Neural crest cell (in vitro differentiated cells): ENCODE data around the gene UGT1A5. TPM values are rescaled to one million over a fixed set of nuclear protein-coding genes. Genes with fewer than 3 reads are reported as not detected.

Source experiments
- DNase-seq: peaks from one replicate; pipeline ENCODE4 v3.0.0; 2021; ENCODE audit warnings: low read depth, mixed read lengths, low spot score
- H3K27ac Mint-ChIP-seq: one replicate; pipeline ENCODE4 v1.8.0; 2021; ENCODE audit warnings: mild to moderate bottlenecking, mixed read lengths; ENCODE audit not compliant: unreplicated experiment
- H3K27me3 Mint-ChIP-seq: 2 replicates; pipeline ENCODE4 v1.8.0; 2021; ENCODE audit warnings: low read depth, mild to moderate bottlenecking, mixed read lengths
- H3K36me3 Mint-ChIP-seq: 2 replicates; pipeline ENCODE4 v1.8.0; 2021; ENCODE audit warnings: low read depth, mild to moderate bottlenecking, mixed read lengths
- H3K4me1 Mint-ChIP-seq: 2 replicates; pipeline ENCODE4 v1.8.0; 2021; ENCODE audit warnings: mixed read lengths
- H3K4me3 Mint-ChIP-seq: one replicate; pipeline ENCODE4 v1.8.0; 2021; ENCODE audit warnings: mild to moderate bottlenecking, mixed read lengths
- H3K9me3 Mint-ChIP-seq: 2 replicates; pipeline ENCODE4 v1.8.0; 2021; ENCODE audit warnings: mixed read lengths
- total RNA-seq: library from RNA; stranded (reverse); gene quantifications from 2 replicates; pipeline ENCODE4 v1.2.1, GENCODE V29; 2021
- TF ChIP-seq, protein P1 (sequence below): fragments of 200-600 bp; sonication (generic); conservative IDR thresholded peaks from 2 replicates; pipeline ENCODE4 v1.5.0; 2021; ENCODE audit warnings: antibody characterized with exemption, mild to moderate bottlenecking

The UGT1A5 gene
- total RNA-seq, 1 donor from 2014 or later: not detected

DNA sequence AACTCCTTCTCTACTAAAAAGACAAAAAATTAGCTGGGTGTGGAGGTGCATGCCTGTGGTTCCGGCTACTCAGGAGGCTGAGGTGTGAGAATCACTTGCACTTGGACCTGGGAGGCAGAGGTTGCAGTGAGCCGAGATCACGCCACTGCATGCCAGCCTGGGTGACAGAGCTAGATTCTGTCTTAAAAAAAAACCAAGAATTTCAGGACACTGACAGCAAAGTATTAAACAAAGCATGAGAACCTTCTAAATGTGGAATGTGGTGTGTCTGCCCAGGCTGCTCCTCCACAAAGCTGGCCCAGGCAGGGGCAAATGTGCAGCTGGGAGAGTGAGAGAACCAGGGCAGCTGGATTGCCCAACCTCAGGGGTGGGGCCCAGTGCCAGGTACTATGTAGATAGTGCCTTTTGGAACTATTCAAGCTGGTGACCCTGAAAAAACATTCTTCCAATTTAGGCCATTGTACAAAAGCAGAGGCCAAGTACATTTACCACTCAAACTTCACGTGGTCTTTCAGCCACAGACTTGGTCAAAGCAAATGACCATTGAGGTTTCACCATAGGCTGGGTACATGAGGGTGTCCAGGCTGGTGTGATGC is 6.7 kb upstream of the UGT1A5 start:
- peaks cover 3% of the 10 kb centered on the region for H3K36me3 Mint-ChIP-seq
- DNase-seq: no peak
- TF ChIP-seq, protein P1, sequence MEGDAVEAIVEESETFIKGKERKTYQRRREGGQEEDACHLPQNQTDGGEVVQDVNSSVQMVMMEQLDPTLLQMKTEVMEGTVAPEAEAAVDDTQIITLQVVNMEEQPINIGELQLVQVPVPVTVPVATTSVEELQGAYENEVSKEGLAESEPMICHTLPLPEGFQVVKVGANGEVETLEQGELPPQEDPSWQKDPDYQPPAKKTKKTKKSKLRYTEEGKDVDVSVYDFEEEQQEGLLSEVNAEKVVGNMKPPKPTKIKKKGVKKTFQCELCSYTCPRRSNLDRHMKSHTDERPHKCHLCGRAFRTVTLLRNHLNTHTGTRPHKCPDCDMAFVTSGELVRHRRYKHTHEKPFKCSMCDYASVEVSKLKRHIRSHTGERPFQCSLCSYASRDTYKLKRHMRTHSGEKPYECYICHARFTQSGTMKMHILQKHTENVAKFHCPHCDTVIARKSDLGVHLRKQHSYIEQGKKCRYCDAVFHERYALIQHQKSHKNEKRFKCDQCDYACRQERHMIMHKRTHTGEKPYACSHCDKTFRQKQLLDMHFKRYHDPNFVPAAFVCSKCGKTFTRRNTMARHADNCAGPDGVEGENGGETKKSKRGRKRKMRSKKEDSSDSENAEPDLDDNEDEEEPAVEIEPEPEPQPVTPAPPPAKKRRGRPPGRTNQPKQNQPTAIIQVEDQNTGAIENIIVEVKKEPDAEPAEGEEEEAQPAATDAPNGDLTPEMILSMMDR: no peak
- no peak overlapping the region for H3K4me3 Mint-ChIP-seq
- no peaks in the 10 kb centered on the region for H3K4me1 Mint-ChIP-seq
- H3K27me3 Mint-ChIP-seq: no peaks in the 10 kb centered on the region
- H3K9me3 Mint-ChIP-seq: peaks cover 8% of the 10 kb centered on the region
- no peak overlapping the region for H3K27ac Mint-ChIP-seq

DNA sequence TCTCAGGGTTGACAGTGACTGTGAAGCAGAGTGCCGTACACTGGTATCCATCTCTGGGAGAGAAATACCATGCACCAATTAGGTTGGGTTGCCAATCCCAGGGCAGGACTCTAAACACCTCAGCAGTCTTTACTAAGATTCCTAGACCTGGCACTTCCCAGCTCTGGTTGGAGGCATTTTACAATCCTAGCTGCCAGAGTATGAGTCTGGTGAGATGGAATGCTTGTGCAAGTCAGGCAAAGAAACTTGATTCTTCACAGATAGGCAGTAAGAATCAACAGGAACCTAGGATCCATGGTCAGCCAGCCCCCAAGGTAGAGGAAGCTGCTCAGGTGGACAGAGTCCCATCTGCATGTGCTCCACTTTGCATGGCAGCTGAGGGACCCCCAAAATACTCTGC is 6.0 kb upstream of the UGT1A5 start:
- TF ChIP-seq, protein P1: no peak
- Mint-ChIP-seq H3K27me3 (no peaks in the 10 kb centered on the region), H3K9me3 (peaks cover 8% of the 10 kb centered on the region), H3K36me3 (peaks cover 3% of the 10 kb centered on the region), H3K4me3 (no peak overlapping the region), H3K27ac (no peak overlapping the region), H3K4me1 (no peaks in the 10 kb centered on the region)
- DNase-seq: no peak

DNA sequence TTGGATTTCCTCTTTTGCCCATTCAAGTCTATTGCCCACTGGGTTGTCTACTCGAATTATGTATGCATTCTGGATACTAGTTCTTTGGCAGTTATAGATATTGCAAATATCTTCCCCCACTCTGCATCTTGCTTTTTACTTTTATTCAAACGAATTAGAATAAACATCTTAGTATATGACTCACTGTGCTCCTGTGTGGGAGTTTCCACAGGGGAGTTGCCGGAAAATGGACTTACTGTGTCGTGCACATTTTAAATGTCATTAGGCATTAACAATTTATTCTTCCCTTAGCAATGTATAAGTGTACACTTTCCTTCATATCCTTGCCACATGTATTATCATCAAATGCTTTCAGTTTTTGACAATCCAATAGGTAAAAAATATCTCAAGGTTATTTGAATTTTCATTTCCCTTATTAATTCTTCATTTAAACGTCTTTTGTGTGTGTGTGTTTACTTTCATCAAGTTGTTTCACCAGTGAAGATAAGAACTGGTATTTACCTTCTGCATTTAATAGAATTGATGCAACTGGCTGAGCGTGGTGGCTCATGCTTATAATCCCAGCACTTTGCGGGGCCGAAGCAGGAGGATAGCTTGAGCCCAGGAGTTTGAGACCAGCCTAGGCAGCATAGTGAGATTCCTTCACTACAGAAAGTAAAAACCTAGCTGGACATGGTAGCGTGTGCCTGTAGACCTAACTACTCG is 4.6 kb upstream of the UGT1A5 start:
- H3K4me3 Mint-ChIP-seq: no peak overlapping the region

DNA sequence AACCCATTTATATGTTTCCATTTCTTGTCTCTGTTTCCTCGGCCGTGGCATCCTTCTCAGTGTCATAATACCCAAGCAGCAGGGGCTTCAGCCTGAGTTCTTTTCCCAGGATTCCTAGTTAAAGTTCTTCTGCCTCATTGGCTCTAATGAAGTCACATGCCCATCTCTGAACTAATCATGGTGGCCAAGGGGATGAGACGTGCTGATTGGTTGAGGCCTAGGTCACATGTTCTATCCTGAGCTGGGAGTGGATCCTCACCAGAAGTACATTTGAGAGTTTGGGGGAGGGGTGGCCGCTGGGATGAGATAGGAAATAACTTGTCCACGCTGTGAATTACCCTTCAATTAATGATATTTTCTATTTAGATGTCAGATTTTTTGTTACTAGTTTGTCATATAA is 3.8 kb upstream of the UGT1A5 start:
- Mint-ChIP-seq H3K27me3 (peaks cover 4% of the 10 kb centered on the region), H3K36me3 (peaks cover 3% of the 10 kb centered on the region), H3K27ac (no peak overlapping the region), H3K4me3 (no peak overlapping the region), H3K4me1 (no peaks in the 10 kb centered on the region), H3K9me3 (no peaks in the 10 kb centered on the region)
- TF ChIP-seq, protein P1: no peak
- no peak for DNase-seq

More for the DNA sequence above, 4.6 kb upstream of the UGT1A5 start:
- TF ChIP-seq, protein P1: no peak
- Mint-ChIP-seq H3K27ac (no peak overlapping the region), H3K4me1 (no peaks in the 10 kb centered on the region), H3K9me3 (peaks cover 3% of the 10 kb centered on the region), H3K36me3 (peaks cover 3% of the 10 kb centered on the region), H3K27me3 (peaks cover 3% of the 10 kb centered on the region)
- no peak for DNase-seq

DNA sequence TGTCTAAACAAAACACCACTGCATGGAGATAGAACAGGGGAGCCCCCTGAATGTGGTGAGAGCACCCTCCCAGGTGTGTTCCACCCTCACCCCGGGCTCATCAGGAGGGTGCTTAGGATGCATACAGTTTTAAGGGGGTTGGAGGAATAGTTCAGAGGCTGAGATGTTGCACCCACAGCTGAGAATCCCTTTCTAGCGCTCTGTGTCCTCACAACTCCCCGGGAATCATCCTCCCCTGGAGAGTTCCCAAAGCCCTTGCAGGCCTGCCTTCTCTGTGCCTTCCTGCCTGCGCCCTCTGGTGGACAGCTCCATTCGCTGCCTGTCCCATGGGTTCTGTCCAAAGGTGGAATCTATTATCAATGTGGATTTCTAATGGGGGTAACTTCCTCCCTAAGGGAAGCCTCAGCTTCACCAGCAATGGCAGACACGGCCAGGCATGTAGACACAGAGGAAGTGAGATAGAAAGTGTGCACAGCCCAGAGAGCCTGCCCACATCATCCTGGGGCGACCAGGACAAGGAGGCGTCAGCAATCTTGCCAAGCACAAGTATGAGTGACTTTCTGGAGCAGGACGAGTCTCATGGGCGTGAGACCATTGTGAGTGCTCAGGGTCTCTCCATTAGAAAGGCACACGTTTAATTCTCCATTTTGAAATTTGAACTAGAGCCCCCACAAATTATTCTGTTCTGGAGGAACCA is 1.2 kb upstream of the UGT1A5 start:
- DNase-seq: peak; percentile 88
- no peaks in the 10 kb centered on the region for H3K36me3 Mint-ChIP-seq
- H3K27ac Mint-ChIP-seq: no peak overlapping the region
- peaks cover 7% of the 10 kb centered on the region for H3K27me3 Mint-ChIP-seq
- TF ChIP-seq, protein P1: peak; percentile 90
- no peaks in the 10 kb centered on the region for H3K9me3 Mint-ChIP-seq
- H3K4me3 Mint-ChIP-seq: no peak overlapping the region
- H3K4me1 Mint-ChIP-seq: no peaks in the 10 kb centered on the region
